GM18870 (cell line): ENCODE results near the gene NRSN2.
"Not testable (repeated sequence)": the region's sequence is repeated elsewhere in the genome, so short reads cannot be mapped to it uniquely, and the experiment has no call there.

Experiments used
- ATAC-seq: cut with Tn5 transposase; IDR thresholded peaks from one replicate; pipeline ENCODE4 v1.9.1; 2021; ENCODE audit warnings: moderate library complexity; ENCODE audit not compliant: unreplicated experiment

The NRSN2 gene

GRCh38 chr20:373171-373890 lies 26.4 kb downstream of the NRSN2 start:
- ATAC-seq = no peak

GRCh38 chr20:375265-375889 lies 28.5 kb downstream of the NRSN2 start:
- no peak for ATAC-seq

GRCh38 chr20:376089-376488 lies 29.2 kb downstream of the NRSN2 start:
- no peak for ATAC-seq

GRCh38 chr20:376750-377149 lies 29.8 kb downstream of the NRSN2 start:
- ATAC-seq = no peak

GRCh38 chr20:377578-377977 lies 30.7 kb downstream of the NRSN2 start:
- not testable (repeated sequence) for ATAC-seq

GRCh38 chr20:378961-379336 lies 32.0 kb downstream of the NRSN2 start:
- ATAC-seq = no peak

GRCh38 chr20:380763-381580 lies 34.1 kb downstream of the NRSN2 start:
- no peak for ATAC-seq

GRCh38 chr20:381581-382290 lies 34.8 kb downstream of the NRSN2 start:
- ATAC-seq = no peak

GRCh38 chr20:382291-383115 lies 35.6 kb downstream of the NRSN2 start:
- ATAC-seq = no peak

GRCh38 chr20:383889-384288 lies 37.0 kb downstream of the NRSN2 start:
- no peak for ATAC-seq

- no peak for ATAC-seq
Measured at GRCh38 chr20:384723-385122, 37.8 kb downstream of the NRSN2 start.

- ATAC-seq = no peak
Measured at GRCh38 chr20:385448-385847, 38.5 kb downstream of the NRSN2 start.

GRCh38 chr20:386634-387033 lies 39.7 kb downstream of the NRSN2 start:
- ATAC-seq = not testable (repeated sequence)

- no peak for ATAC-seq
Measured at GRCh38 chr20:387520-387919, 40.6 kb downstream of the NRSN2 start.

- ATAC-seq = no peak
Measured at GRCh38 chr20:388034-388994, 41.4 kb downstream of the NRSN2 start.

GRCh38 chr20:389220-389619 lies 42.3 kb downstream of the NRSN2 start:
- no peak for ATAC-seq

GRCh38 chr20:391041-391711 lies 44.3 kb downstream of the NRSN2 start:
- no peak for ATAC-seq

GRCh38 chr20:393296-393695 lies 46.4 kb downstream of the NRSN2 start:
- ATAC-seq = not testable (repeated sequence)

GRCh38 chr20:396252-396618 lies 49.3 kb downstream of the NRSN2 start:
- ATAC-seq = no peak
